ENCODE data around the gene CISTR. TPM values are rescaled to one million over a fixed set of nuclear protein-coding genes. Genes with fewer than 3 reads are reported as not detected.
"Not testable (repeated sequence)": the region's sequence is repeated elsewhere in the genome, so short reads cannot be mapped to it uniquely, and the experiment has no call there.

The CISTR gene
- polyA plus RNA-seq, result not detected

GRCh38 chr12:53751336-53752191 lies at the start of gene CISTR:
Gene CISTR (minus strand): TSS chr12:53751979.
- no peak within 1 kb of the TSS for H3K27ac ChIP-seq (ENCODE audit: low read depth, low read length)
- 4 to 6% (median 4%) methylated on average over 55 to 76 of the region's 76 CpGs for WGBS, 3 donors

GRCh38 chr12:53798575-53798974 lies 46.8 kb upstream of the CISTR start:
- whole genome bisulfite sequencing, 3 donors, result 37 to 70% (median 51%) methylated on average over 2 of the region's 2 CpGs
- H3K27ac ChIP-seq (ENCODE audit: low read depth, low read length), result no peak overlapping the region

- no peak overlapping the region for H3K27ac ChIP-seq (ENCODE audit: low read depth, low read length)
- WGBS, 3 donors, result 39 to 62% (median 58%) methylated on average over 6 of the region's 6 CpGs
Observed at GRCh38 chr12:53795927-53796326, 44.1 kb upstream of the CISTR start.

GRCh38 chr12:53793221-53793620 lies 41.4 kb upstream of the CISTR start:
- no peak overlapping the region for H3K27ac ChIP-seq (ENCODE audit: low read depth, low read length)
- 38 to 73% (median 55%) methylated on average over 2 of the region's 2 CpGs for WGBS, 3 donors

GRCh38 chr12:53791735-53792326 lies 40.1 kb upstream of the CISTR start:
- WGBS, 3 donors, result 4 to 9% (median 7%) methylated on average over 1 of the region's 1 CpG
- no peak overlapping the region for H3K27ac ChIP-seq (ENCODE audit: low read depth, low read length)

GRCh38 chr12:53789570-53789969 lies 37.8 kb upstream of the CISTR start:
- H3K27ac ChIP-seq (ENCODE audit: low read depth, low read length), result no peak overlapping the region
- WGBS, 3 donors, result 38 to 59% (median 57%) methylated on average over 1 of the region's 1 CpG

- H3K27ac ChIP-seq (ENCODE audit: low read depth, low read length), result no peak overlapping the region
- WGBS, 3 donors, result 46 to 89% (median 83%) methylated on average over 1 of the region's 1 CpG
Observed at GRCh38 chr12:53788892-53789291, 37.1 kb upstream of the CISTR start.

- 65 to 77% (median 75%) methylated on average over 7 of the region's 7 CpGs for WGBS, 3 donors
- H3K27ac ChIP-seq (ENCODE audit: low read depth, low read length), result no peak overlapping the region
Observed at GRCh38 chr12:53786411-53786810, 34.6 kb upstream of the CISTR start.

- WGBS, 3 donors, result 73 to 81% (median 80%) methylated on average over 2 of the region's 2 CpGs
- H3K27ac ChIP-seq (ENCODE audit: low read depth, low read length), result no peak overlapping the region
Observed at GRCh38 chr12:53785161-53785560, 33.4 kb upstream of the CISTR start.

GRCh38 chr12:53782093-53782703 lies 30.4 kb upstream of the CISTR start:
- 62 to 79% (median 79%) methylated on average over 8 of the region's 8 CpGs for WGBS, 3 donors
- H3K27ac ChIP-seq (ENCODE audit: low read depth, low read length), result no peak overlapping the region

GRCh38 chr12:53781228-53781801 lies 29.5 kb upstream of the CISTR start:
- WGBS, 3 donors, result 23 to 28% (median 28%) methylated on average over 5 of the region's 5 CpGs

GRCh38 chr12:53780323-53780722 lies 28.5 kb upstream of the CISTR start:
- H3K27ac ChIP-seq (ENCODE audit: low read depth, low read length), result no peak overlapping the region
- 58 to 95% (median 86%) methylated on average over 3 of the region's 3 CpGs for WGBS, 3 donors

More at GRCh38 chr12:53781228-53781801, 29.5 kb upstream of the CISTR start:
- H3K27ac ChIP-seq (ENCODE audit: low read depth, low read length), result no peak overlapping the region

GRCh38 chr12:53779679-53780078 lies 27.9 kb upstream of the CISTR start:
- 90 to 96% (median 95%) methylated on average over 7 of the region's 7 CpGs for whole genome bisulfite sequencing, 3 donors

GRCh38 chr12:53777936-53778644 lies 26.3 kb upstream of the CISTR start:
- WGBS, 3 donors, result 40 to 76% (median 68%) methylated on average over 4 of the region's 4 CpGs

More at GRCh38 chr12:53779679-53780078, 27.9 kb upstream of the CISTR start:
- H3K27ac ChIP-seq (ENCODE audit: low read depth, low read length), result not testable (repeated sequence)

GRCh38 chr12:53777412-53777811 lies 25.6 kb upstream of the CISTR start:
- 71 to 86% (median 82%) methylated on average over 2 of the region's 2 CpGs for WGBS, 3 donors

More at GRCh38 chr12:53777936-53778644, 26.3 kb upstream of the CISTR start:
- H3K27ac ChIP-seq (ENCODE audit: low read depth, low read length), result no peak overlapping the region

GRCh38 chr12:53776872-53777271 lies 25.1 kb upstream of the CISTR start:
- H3K27ac ChIP-seq (ENCODE audit: low read depth, low read length), result no peak overlapping the region
- WGBS, 3 donors, result 79 to 95% (median 84%) methylated on average over 1 of the region's 1 CpG

More at GRCh38 chr12:53777412-53777811, 25.6 kb upstream of the CISTR start:
- no peak overlapping the region for H3K27ac ChIP-seq (ENCODE audit: low read depth, low read length)

- H3K27ac ChIP-seq (ENCODE audit: low read depth, low read length), result no peak overlapping the region
- 35 to 48% (median 40%) methylated on average over 6 of the region's 6 CpGs for WGBS, 3 donors
Observed at GRCh38 chr12:53775478-53776145, 23.8 kb upstream of the CISTR start.

GRCh38 chr12:53770281-53770680 lies 18.5 kb upstream of the CISTR start:
- H3K27ac ChIP-seq (ENCODE audit: low read depth, low read length), result no peak overlapping the region

All from adipose tissue (tissue), 3 donors.